Fibroblast of pulmonary artery (primary cell): Measurements from ENCODE around the gene PDHX.
A peak's percentile ranks its signal among the peaks of the same experiment; 100 is the strongest.

Experiments used
- DNase-seq: peaks from one replicate; pipeline ENCODE4 v3.0.0-alpha.2; 2010; ENCODE audit warnings: low read depth
- H3K4me3 ChIP-seq: replicated peaks from 2 replicates; pipeline ENCODE4 v1.5.1; 2011; ENCODE audit warnings: low read depth, mild to moderate bottlenecking, control low read depth, low read length, moderate library complexity
- TF ChIP-seq, protein P1 (sequence below): IDR thresholded peaks from 2 replicates; pipeline ENCODE4 v1.5.1; 2011; ENCODE audit warnings: mild to moderate bottlenecking, control low read depth, low read length, inconsistent platforms; ENCODE audit errors: missing control alignments

Gene PDHX

DNA sequence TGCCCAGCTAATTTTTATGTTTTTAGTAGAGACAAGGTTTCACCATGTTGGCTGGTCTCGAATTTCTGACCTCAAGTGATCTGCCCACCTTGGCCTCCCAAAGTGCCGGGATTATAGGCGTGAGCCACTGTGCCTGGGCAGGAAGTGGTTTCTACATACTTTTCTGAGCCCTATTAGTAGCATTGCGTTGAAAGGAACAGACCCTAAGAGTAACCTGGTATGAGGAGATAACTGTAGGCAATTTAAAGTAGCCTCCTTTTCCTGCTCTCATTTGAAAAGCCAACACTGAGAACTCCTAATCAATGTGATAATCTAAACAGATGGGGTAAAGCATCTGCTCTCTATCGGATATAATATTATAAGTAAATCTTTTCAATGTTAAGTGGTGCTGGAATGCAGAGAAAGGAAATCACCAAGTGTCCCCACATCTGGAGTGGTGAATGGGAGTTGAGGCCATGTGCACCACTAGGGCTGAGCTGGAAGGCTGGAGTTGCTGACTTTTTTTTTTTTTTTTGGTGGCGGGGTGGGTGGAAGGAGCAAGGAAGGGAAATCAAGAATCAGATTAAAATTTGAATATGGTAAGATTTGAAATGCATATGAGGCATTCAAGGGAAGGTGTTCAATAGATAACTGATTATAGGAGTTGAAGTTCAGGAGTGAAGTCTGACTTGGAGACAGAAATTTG, 20.7 kb downstream of the PDHX start:
- no peak for DNase-seq
- no peak overlapping the region for H3K4me3 ChIP-seq
- TF ChIP-seq, protein P1, sequence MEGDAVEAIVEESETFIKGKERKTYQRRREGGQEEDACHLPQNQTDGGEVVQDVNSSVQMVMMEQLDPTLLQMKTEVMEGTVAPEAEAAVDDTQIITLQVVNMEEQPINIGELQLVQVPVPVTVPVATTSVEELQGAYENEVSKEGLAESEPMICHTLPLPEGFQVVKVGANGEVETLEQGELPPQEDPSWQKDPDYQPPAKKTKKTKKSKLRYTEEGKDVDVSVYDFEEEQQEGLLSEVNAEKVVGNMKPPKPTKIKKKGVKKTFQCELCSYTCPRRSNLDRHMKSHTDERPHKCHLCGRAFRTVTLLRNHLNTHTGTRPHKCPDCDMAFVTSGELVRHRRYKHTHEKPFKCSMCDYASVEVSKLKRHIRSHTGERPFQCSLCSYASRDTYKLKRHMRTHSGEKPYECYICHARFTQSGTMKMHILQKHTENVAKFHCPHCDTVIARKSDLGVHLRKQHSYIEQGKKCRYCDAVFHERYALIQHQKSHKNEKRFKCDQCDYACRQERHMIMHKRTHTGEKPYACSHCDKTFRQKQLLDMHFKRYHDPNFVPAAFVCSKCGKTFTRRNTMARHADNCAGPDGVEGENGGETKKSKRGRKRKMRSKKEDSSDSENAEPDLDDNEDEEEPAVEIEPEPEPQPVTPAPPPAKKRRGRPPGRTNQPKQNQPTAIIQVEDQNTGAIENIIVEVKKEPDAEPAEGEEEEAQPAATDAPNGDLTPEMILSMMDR, result no peak

DNA sequence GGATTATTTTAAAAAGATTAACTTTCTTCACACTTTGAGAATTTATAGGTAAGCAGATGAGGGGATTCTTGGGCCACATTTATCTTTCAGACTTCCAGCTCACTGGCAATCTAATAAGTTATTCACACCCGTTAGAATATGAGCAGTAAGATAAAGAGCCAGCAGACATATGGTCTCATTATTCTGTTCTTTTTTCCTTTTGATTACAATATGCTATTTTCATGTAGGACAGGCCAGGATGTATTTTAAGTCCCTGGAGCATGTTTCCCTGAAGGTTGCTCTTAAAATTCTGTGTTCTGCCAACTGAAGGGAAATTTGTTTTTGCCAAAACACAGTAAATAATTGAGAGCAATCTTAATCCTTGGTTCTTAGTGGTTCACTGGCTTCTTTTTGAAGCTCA, 22.2 kb downstream of the PDHX start:
- H3K4me3 ChIP-seq, result no peak overlapping the region
- no peak for DNase-seq
- TF ChIP-seq, protein P1, result no peak

DNA sequence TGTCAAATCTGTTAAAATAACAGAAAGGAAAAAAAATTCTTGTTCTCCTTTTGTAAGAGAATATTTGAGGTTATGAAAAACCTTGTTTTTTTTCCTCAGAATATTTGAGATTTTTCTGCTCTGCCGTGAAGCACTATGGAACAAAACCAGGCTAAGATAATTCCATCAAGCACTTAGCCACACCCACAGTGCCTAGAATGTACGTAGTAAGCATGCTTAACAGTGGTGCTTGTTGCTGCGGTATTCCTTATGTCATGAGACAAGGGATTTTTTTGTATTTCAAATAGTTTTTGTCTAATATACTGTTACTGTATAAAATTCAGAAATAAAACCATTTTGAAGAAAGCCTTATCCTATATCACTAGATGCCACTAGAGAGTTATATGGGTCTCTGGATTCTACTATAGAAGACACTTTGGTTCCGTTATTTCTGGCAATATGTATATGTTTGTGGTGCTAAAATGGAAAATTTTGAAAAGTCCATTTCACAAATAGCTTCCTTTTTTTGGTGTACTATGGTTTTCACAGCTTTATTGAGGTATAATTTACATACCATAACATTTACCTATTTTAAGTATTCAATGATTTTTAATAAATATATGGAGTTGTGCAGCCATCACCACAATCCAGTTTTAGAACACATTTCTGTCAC, 23.7 kb downstream of the PDHX start:
- H3K4me3 ChIP-seq, result no peak overlapping the region
- peak; percentile 16 for DNase-seq
- TF ChIP-seq, protein P1, result no peak

DNA sequence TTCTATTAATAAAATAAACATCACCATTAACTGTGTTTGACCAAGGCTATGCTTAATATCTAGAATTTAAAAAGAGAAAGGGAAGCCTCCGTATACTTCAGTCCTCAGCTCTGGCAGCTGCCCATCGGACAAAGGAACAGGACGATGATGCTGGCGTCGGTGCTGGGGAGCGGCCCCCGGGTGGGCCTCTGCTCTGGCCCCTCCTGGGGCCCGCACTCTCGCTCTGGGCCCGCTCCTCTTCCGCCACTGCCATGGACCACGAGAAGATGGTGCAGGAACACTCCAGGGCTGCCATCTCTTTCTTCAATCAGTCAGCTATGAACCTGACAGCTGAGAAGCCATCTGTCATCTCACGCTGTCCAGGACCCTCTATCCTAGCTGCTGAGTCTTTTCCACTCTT, 25.3 kb downstream of the PDHX start:
- H3K4me3 ChIP-seq, result no peak overlapping the region
- TF ChIP-seq, protein P1, result no peak
- DNase-seq, result no peak

DNA sequence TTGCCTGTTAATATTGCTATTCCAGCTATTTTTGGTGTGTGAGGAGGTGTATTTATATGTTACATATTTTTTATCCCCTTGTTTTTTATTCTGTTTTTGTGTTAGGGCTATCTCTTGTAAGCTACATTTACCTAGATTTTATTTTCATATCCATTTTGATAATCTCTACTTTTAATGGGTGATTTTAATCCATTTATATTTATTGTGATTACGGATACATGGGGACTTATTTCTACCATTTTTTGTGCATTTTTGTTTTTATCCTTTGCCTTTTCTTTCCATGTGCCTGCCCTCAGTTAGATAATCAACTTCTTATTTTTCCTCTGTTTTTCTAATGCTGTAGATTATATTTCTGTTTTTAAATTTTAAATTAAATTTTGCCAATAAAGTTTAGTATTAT, 28.3 kb downstream of the PDHX start:
- H3K4me3 ChIP-seq, result no peak overlapping the region
- TF ChIP-seq, protein P1, result no peak
- no peak for DNase-seq

DNA sequence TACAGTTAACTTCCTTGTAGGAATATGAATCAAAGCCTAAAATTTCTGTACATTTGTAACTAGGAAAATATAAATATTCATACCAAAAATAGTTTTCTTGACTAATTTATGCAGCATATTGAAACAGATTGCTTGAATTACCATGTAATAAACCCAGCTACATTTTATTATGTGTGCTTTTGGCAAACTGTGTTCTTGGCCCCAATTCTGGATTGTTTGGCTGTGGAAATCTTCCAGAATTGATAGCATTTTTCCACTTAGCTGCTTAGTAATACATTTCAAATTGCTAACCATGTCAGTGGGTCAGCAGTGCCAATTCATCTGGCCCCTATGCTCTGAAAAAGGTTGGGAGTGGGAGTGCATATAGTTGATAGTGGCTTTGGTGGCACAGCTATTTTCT, 32.3 kb downstream of the PDHX start:
- no peak overlapping the region for H3K4me3 ChIP-seq
- DNase-seq, result peak; percentile 53
- TF ChIP-seq, protein P1, result no peak

DNA sequence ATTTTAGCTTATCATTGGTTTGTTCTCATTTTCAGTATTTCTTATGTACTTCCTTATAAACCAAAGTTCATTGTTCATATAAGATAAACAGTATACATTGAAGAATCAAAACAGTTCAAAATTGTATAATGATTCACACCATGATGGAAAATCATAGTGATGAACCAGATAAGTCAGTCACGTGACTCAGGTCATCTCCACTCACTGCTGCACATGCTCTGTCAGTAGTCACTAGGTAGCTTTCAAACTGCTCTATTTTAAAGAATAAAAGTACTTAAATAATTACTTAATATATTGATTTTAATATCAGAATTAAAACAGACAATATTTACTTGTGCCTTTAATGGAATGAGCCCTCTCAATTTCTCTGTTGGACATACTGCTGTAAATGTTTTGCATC, 37.5 kb downstream of the PDHX start:
- DNase-seq, result no peak
- TF ChIP-seq, protein P1, result no peak

More for the DNA sequence above, 37.5 kb downstream of the PDHX start:
- no peak overlapping the region for H3K4me3 ChIP-seq
